H9 (cell line): Measurements from ENCODE around the gene PPARGC1A. TPM values are rescaled to one million over a fixed set of nuclear protein-coding genes. Genes with fewer than 3 reads are reported as not detected.

ENCODE experiments used
- DNase-seq: peaks from one replicate; pipeline ENCODE4 v3.0.0-alpha.2; 2017
- H2AFZ ChIP-seq: one replicate; pipeline ENCODE4 v1.6.1; 2013; ENCODE audit warnings: mild to moderate bottlenecking, low read length, control low read depth, moderate library complexity
- H2AK5ac ChIP-seq: 2 replicates; pipeline ENCODE4 v1.6.1; 2013; ENCODE audit warnings: low read length, control low read depth, mixed read lengths; ENCODE audit not compliant: insufficient read length
- H2BK120ac ChIP-seq: one replicate; pipeline ENCODE4 v1.6.1; 2013; ENCODE audit warnings: low read depth, mild to moderate bottlenecking, low read length, control low read depth, inconsistent platforms; ENCODE audit not compliant: poor library complexity, severe bottlenecking
- H2BK12ac ChIP-seq: 2 replicates; pipeline ENCODE4 v1.6.1; 2013; ENCODE audit warnings: low read length, control low read depth, mixed read lengths, low read depth; ENCODE audit not compliant: insufficient read length
- H2BK15ac ChIP-seq: 2 replicates; pipeline ENCODE4 v1.6.1; 2013; ENCODE audit warnings: low read depth, low read length, control low read depth
- H2BK20ac ChIP-seq: one replicate; pipeline ENCODE4 v1.6.1; 2013; ENCODE audit warnings: low read depth, mild to moderate bottlenecking, low read length, control low read depth, inconsistent platforms; ENCODE audit not compliant: poor library complexity, severe bottlenecking
- H2BK5ac ChIP-seq: 2 replicates; pipeline ENCODE4 v1.6.1; 2013; ENCODE audit warnings: low read length, control low read depth, mixed read lengths; ENCODE audit not compliant: insufficient read length
- H3K14ac ChIP-seq: 2 replicates; pipeline ENCODE4 v1.6.1; 2013; ENCODE audit warnings: low read length, control low read depth; ENCODE audit not compliant: insufficient read depth
- H3K18ac ChIP-seq: 2 replicates; pipeline ENCODE4 v1.6.1; 2013; ENCODE audit warnings: low read depth, mild to moderate bottlenecking, mixed read lengths, low read length, control low read depth; ENCODE audit not compliant: insufficient read length
- H3K23ac ChIP-seq: 2 replicates; pipeline ENCODE4 v1.6.1; 2013; ENCODE audit warnings: low read length, control low read depth, mixed read lengths, low read depth; ENCODE audit not compliant: insufficient read length
- H3K23me2 ChIP-seq: 2 replicates; pipeline ENCODE4 v1.6.1; 2013; ENCODE audit warnings: low read depth, mild to moderate bottlenecking, mixed read lengths, low read length, control low read depth; ENCODE audit not compliant: insufficient read length, poor library complexity, severe bottlenecking
- H3K27ac ChIP-seq: 2 replicates; pipeline ENCODE4 v1.5.1; 2013; ENCODE audit warnings: low read length, control low read depth, mixed read lengths, low read depth; ENCODE audit not compliant: insufficient read length
- H3K27me3 ChIP-seq: 2 replicates; pipeline ENCODE4 v1.6.1; 2013; ENCODE audit warnings: low read length, control low read depth, inconsistent platforms; ENCODE audit not compliant: insufficient read depth
- H3K4ac ChIP-seq: 2 replicates; pipeline ENCODE4 v1.6.1; 2013; ENCODE audit warnings: low read depth, mild to moderate bottlenecking, control low read depth, inconsistent platforms, low read length, moderate library complexity
- H3K4me1 ChIP-seq: 2 replicates; pipeline ENCODE4 v1.6.1; 2013; ENCODE audit warnings: low read length, control low read depth, inconsistent platforms; ENCODE audit not compliant: insufficient read depth
- H3K4me2 ChIP-seq: 2 replicates; pipeline ENCODE4 v1.6.1; 2013; ENCODE audit warnings: low read length, control low read depth, mixed read lengths; ENCODE audit not compliant: insufficient read length, insufficient read depth
- H3K56ac ChIP-seq: 2 replicates; pipeline ENCODE4 v1.6.1; 2013; ENCODE audit warnings: low read depth, mild to moderate bottlenecking, mixed read lengths, low read length, control low read depth; ENCODE audit not compliant: insufficient read length
- H3K79me1 ChIP-seq: 2 replicates; pipeline ENCODE4 v1.6.1; 2013; ENCODE audit warnings: low read depth, mild to moderate bottlenecking, moderate library complexity, low read length, control low read depth, inconsistent platforms; ENCODE audit not compliant: insufficient read depth, poor library complexity, severe bottlenecking
- H3K79me2 ChIP-seq: 2 replicates; pipeline ENCODE4 v1.6.1; 2013; ENCODE audit warnings: low read length, control low read depth, inconsistent platforms; ENCODE audit not compliant: insufficient read depth
- H3K9ac ChIP-seq: 2 replicates; pipeline ENCODE4 v1.6.1; 2013; ENCODE audit warnings: low read length, control low read depth, mixed read lengths; ENCODE audit not compliant: insufficient read length; ENCODE audit errors: extremely low read depth
- H3K9me3 ChIP-seq: one replicate; pipeline ENCODE4 v1.6.1; 2013; ENCODE audit warnings: low read depth, low read length, inconsistent platforms; ENCODE audit not compliant: control insufficient read depth
- H3T11ph ChIP-seq: one replicate; pipeline ENCODE4 v1.6.1; 2013; ENCODE audit warnings: mild to moderate bottlenecking, low read length, control low read depth, inconsistent platforms
- H4K20me1 ChIP-seq: one replicate; pipeline ENCODE4 v1.6.1; 2013; ENCODE audit not compliant: control insufficient read depth, insufficient read length, insufficient read depth
- H4K5ac ChIP-seq: 2 replicates; pipeline ENCODE4 v1.6.1; 2013; ENCODE audit warnings: low read depth, mild to moderate bottlenecking, mixed read lengths, low read length, control low read depth; ENCODE audit not compliant: insufficient read length
- H4K8ac ChIP-seq: replicated peaks from 2 replicates; pipeline ENCODE4 v1.6.1; 2013; ENCODE audit warnings: low read length, control low read depth, mixed read lengths, low read depth; ENCODE audit not compliant: insufficient read length
- H4K91ac ChIP-seq: 2 replicates; pipeline ENCODE4 v1.6.1; 2013; ENCODE audit warnings: low read depth, mild to moderate bottlenecking, moderate library complexity, mixed read lengths, low read length, control low read depth; ENCODE audit not compliant: insufficient read length
- H3K27ac Mint-ChIP-seq, 3 experiments: 2 replicates in 2 of 3; 3 replicates in 1 of 3; pipeline ENCODE4 v1.8.0; 2020 to 2021; ENCODE audit warnings: mixed read lengths in 3 of 3, mild to moderate bottlenecking in 1 of 3, moderate library complexity in 1 of 3
- H3K27me3 Mint-ChIP-seq: 2 replicates; pipeline ENCODE4 v1.8.0; 2021; ENCODE audit warnings: low read depth, mild to moderate bottlenecking, moderate library complexity, mixed read lengths
- H3K36me3 Mint-ChIP-seq, 3 experiments: 2 replicates in 2 of 3; 3 replicates in 1 of 3; pipeline ENCODE4 v1.8.0; 2020 to 2021; ENCODE audit warnings: low read depth in 3 of 3, mixed read lengths in 3 of 3; ENCODE audit not compliant: insufficient read depth in 1 of 3
- H3K4me1 Mint-ChIP-seq, 2 experiments: 2 replicates each; pipeline ENCODE4 v1.8.0; 2020; ENCODE audit warnings: mixed read lengths in 2 of 2
- H3K4me3 Mint-ChIP-seq, 2 experiments: 2 replicates in 1 of 2; 3 replicates in 1 of 2; pipeline ENCODE4 v1.8.0; 2020 to 2021; ENCODE audit warnings: mild to moderate bottlenecking in 2 of 2, mixed read lengths in 2 of 2, moderate library complexity in 1 of 2
- H3K9me3 Mint-ChIP-seq, 2 experiments: 2 replicates in 1 of 2; 3 replicates in 1 of 2; pipeline ENCODE4 v1.8.0; 2020; ENCODE audit warnings: mild to moderate bottlenecking in 2 of 2, mixed read lengths in 2 of 2, moderate library complexity in 1 of 2
- CTCF ChIP-seq: fragments of 200-600 bp; sonication (generic); conservative IDR thresholded peaks from 3 replicates; pipeline ENCODE4 v1.8.0; 2021; ENCODE audit warnings: antibody characterized with exemption, mild to moderate bottlenecking
- WGBS: extraction: QIAGEN DNeasy Blood & Tissue Kit; methylation state at CpG from one replicate; pipeline ENCODE4 v1.1.7; 2013; ENCODE audit warnings: missing lambda C conversion rate, low lambda C conversion rate, mixed read lengths; ENCODE audit not compliant: insufficient read length; ENCODE audit errors: extremely low coverage; 5-methylcytosine and 5-hydroxymethylcytosine counted together
- total RNA-seq: library from RNA; stranded (reverse); gene quantifications from 2 replicates; pipeline ENCODE4 v1.2.1, GENCODE V29; 2021

Gene PPARGC1A
- total RNA-seq, 1 experiment from 2014 or later, result 1.7 TPM

- peaks cover 22% of the 10 kb centered on the region for H3K4me1 ChIP-seq
- H3K79me2 ChIP-seq, result no peaks in the 10 kb centered on the region
- H2AK5ac ChIP-seq, result no peak overlapping the region
- H3K23me2 ChIP-seq, result peaks cover under 1% of the 10 kb centered on the region
- H2BK120ac ChIP-seq, result no peak overlapping the region
- H2BK15ac ChIP-seq, result no peak overlapping the region
- no peak overlapping the region for H2BK5ac ChIP-seq
- H4K8ac ChIP-seq, result no peak overlapping the region
- Mint-ChIP-seq H3K4me3 (no peak overlapping the region), H3K9me3 (no peaks in the 10 kb centered on the region), H3K27ac (no peak overlapping the region), H3K27me3 (peaks cover 27% of the 10 kb centered on the region), H3K4me1 (peaks cover 57 to 66% of the 10 kb centered on the region in 2 experiments), H3K36me3 (no peaks in the 10 kb centered on the region)
- no peak for TF ChIP-seq CTCF
- H3K27ac ChIP-seq, result no peak overlapping the region
- H4K5ac ChIP-seq, result no peak overlapping the region
- no CpG with 5 or more reads among the region's 1 CpG for WGBS
- no peak overlapping the region for H3K23ac ChIP-seq
- H3K9ac ChIP-seq, result no peak overlapping the region
- no peaks in the 10 kb centered on the region; the same call in 1 of the 2 replicates for H3K27me3 ChIP-seq
- no peak overlapping the region for H3K56ac ChIP-seq
- H2AFZ ChIP-seq, result no peak overlapping the region
- no peak for DNase-seq
- H3K79me1 ChIP-seq, result no peaks in the 10 kb centered on the region
- no peak overlapping the region for H3K4ac ChIP-seq
- H3K18ac ChIP-seq, result no peak overlapping the region
- no peak overlapping the region for H3K14ac ChIP-seq
- H3K9me3 ChIP-seq, result no peaks in the 10 kb centered on the region
- no peaks in the 10 kb centered on the region for H4K20me1 ChIP-seq
- H2BK12ac ChIP-seq, result no peak overlapping the region
- H3K4me2 ChIP-seq, result no peak overlapping the region
- H4K91ac ChIP-seq, result no peak overlapping the region
- no peak overlapping the region for H3T11ph ChIP-seq
- no peak overlapping the region for H2BK20ac ChIP-seq
Observed at GRCh38 chr4:23884741-23885140, 5.1 kb downstream of the PPARGC1A start.
